Measurements from ENCODE around the gene CUL9.
"Not testable (repeated sequence)": the region's sequence is repeated elsewhere in the genome, so short reads cannot be mapped to it uniquely, and the experiment has no call there.

The CUL9 gene

GRCh38 chr6:43181942-43182860, at the start of gene CUL9:
Gene CUL9, plus strand, starts transcription at chr6:43182196. Its CDS starts 2,115 bp downstream, at chr6:43184311.
- peak; percentile 54 for DNase-seq

- DNase-seq: no peak
Observed at GRCh38 chr6:43138267-43138666, 43.7 kb upstream of the CUL9 start.

- DNase-seq: not testable (repeated sequence)
Observed at GRCh38 chr6:43139973-43140372, 42.0 kb upstream of the CUL9 start.

- DNase-seq: no peak
Observed at GRCh38 chr6:43141644-43142043, 40.4 kb upstream of the CUL9 start.

- DNase-seq: no peak
Observed at GRCh38 chr6:43142101-43142500, 39.9 kb upstream of the CUL9 start.

- DNase-seq: peak; percentile 38
Observed at GRCh38 chr6:43143235-43144128, 38.5 kb upstream of the CUL9 start.

- no peak for DNase-seq
Observed at GRCh38 chr6:43144879-43145278, 37.1 kb upstream of the CUL9 start.

GRCh38 chr6:43146261-43146660, 35.7 kb upstream of the CUL9 start:
- DNase-seq: no peak

GRCh38 chr6:43146709-43147688, 35.0 kb upstream of the CUL9 start:
- no peak for DNase-seq

- no peak for DNase-seq
Observed at GRCh38 chr6:43147691-43148477, 34.1 kb upstream of the CUL9 start.

GRCh38 chr6:43149265-43149664, 32.7 kb upstream of the CUL9 start:
- no peak for DNase-seq

- DNase-seq: no peak
Observed at GRCh38 chr6:43150051-43150751, 31.8 kb upstream of the CUL9 start.

GRCh38 chr6:43159599-43159998, 22.4 kb upstream of the CUL9 start:
- peak; percentile 24 for DNase-seq

- DNase-seq: no peak
Observed at GRCh38 chr6:43163899-43164298, 18.1 kb upstream of the CUL9 start.

GRCh38 chr6:43170417-43170930, 11.5 kb upstream of the CUL9 start:
- DNase-seq: peak; percentile 81

GRCh38 chr6:43170931-43171706, 10.9 kb upstream of the CUL9 start, which contains the start of gene SRF:
Gene SRF, plus strand, starts transcription at chr6:43171269. Its CDS starts 388 bp downstream, at chr6:43171657.
- DNase-seq: peak; percentile 98

- DNase-seq: no peak
Observed at GRCh38 chr6:43171707-43172103, 10.3 kb upstream of the CUL9 start.

- peak; percentile 26 for DNase-seq
Observed at GRCh38 chr6:43172104-43173007, 9.6 kb upstream of the CUL9 start.

Measured in NCI-H2171 (cell line).